ENCODE results near the gene ENTHD1.
"Not testable (repeated sequence)": the region's sequence is repeated elsewhere in the genome, so short reads cannot be mapped to it uniquely, and the experiment has no call there.

Gene ENTHD1

GRCh38 chr22:39776295-39777009 lies 117.1 kb downstream of the ENTHD1 start:
- DNase-seq: no peak

GRCh38 chr22:39773976-39774539 lies 119.5 kb downstream of the ENTHD1 start:
- peak; percentile 27 for DNase-seq

GRCh38 chr22:39773503-39773902 lies 120.1 kb downstream of the ENTHD1 start:
- DNase-seq: no peak

- DNase-seq: no peak
Measured at GRCh38 chr22:39771486-39771885, 122.1 kb downstream of the ENTHD1 start.

- DNase-seq: no peak
Measured at GRCh38 chr22:39765661-39766060, 127.9 kb downstream of the ENTHD1 start.

GRCh38 chr22:39765046-39765445 lies 128.5 kb downstream of the ENTHD1 start:
- DNase-seq: no peak

- DNase-seq: no peak
Measured at GRCh38 chr22:39763276-39763675, 130.3 kb downstream of the ENTHD1 start.

GRCh38 chr22:39750759-39751158 lies 142.8 kb downstream of the ENTHD1 start:
- DNase-seq: no peak

- no peak for DNase-seq
Measured at GRCh38 chr22:39748877-39749276, 144.7 kb downstream of the ENTHD1 start.

GRCh38 chr22:39746600-39747262 lies 146.8 kb downstream of the ENTHD1 start:
- DNase-seq: no peak

GRCh38 chr22:39745789-39746188 lies 147.8 kb downstream of the ENTHD1 start:
- no peak for DNase-seq

- DNase-seq: no peak
Measured at GRCh38 chr22:39744353-39744752, 149.2 kb downstream of the ENTHD1 start.

- no peak for DNase-seq
Measured at GRCh38 chr22:39743935-39744334, 149.6 kb downstream of the ENTHD1 start.

- no peak for DNase-seq
Measured at GRCh38 chr22:39739338-39740027, 154.1 kb downstream of the ENTHD1 start.

GRCh38 chr22:39738746-39739145 lies 154.8 kb downstream of the ENTHD1 start:
- DNase-seq: no peak

- no peak for DNase-seq
Measured at GRCh38 chr22:39735776-39736175, 157.8 kb downstream of the ENTHD1 start.

- DNase-seq: no peak
Measured at GRCh38 chr22:39734866-39735265, 158.7 kb downstream of the ENTHD1 start.

GRCh38 chr22:39734046-39734445 lies 159.5 kb downstream of the ENTHD1 start:
- DNase-seq: not testable (repeated sequence)

GRCh38 chr22:39733191-39733590 lies 160.4 kb downstream of the ENTHD1 start:
- no peak for DNase-seq

- DNase-seq: no peak
Measured at GRCh38 chr22:39732625-39733024, 160.9 kb downstream of the ENTHD1 start.

- DNase-seq: no peak
Measured at GRCh38 chr22:39731881-39732555, 161.5 kb downstream of the ENTHD1 start.

- no peak for DNase-seq
Measured at GRCh38 chr22:39731481-39731880, 162.1 kb downstream of the ENTHD1 start.
